ENCODE measurements around the gene NHLH1. TPM values are rescaled to one million over a fixed set of nuclear protein-coding genes. Genes with fewer than 3 reads are reported as not detected.

NHLH1 gene
- total and polyA plus RNA-seq, 3 donors from 2014 or later, result 0.20 to 0.63 (median 0.37) TPM

DNA sequence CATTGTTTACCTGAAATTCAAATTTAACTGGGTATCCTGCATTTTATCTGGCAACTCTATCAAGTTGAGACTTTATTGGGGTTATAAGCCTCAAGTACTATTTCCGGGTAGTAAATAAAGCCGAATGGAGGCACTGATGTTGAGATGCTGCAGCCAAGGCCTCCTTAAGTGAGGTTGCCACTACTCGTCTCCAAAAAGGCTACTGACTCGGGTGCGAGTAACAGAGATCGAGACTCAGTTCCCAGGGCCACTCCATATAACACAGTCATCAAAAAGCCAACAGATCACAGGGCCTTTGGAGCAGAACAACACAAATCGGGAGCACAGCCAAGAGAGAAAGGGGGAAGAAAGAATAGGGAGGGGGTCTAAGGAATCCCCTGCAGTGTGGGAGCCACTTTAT is 24.3 kb upstream of the NHLH1 start:
- WGBS, 2 donors, result 0% methylated on average over 7 of the region's 7 CpGs
- H3K4me3 ChIP-seq, result peak overlapping the region; percentile 79 to 91

DNA sequence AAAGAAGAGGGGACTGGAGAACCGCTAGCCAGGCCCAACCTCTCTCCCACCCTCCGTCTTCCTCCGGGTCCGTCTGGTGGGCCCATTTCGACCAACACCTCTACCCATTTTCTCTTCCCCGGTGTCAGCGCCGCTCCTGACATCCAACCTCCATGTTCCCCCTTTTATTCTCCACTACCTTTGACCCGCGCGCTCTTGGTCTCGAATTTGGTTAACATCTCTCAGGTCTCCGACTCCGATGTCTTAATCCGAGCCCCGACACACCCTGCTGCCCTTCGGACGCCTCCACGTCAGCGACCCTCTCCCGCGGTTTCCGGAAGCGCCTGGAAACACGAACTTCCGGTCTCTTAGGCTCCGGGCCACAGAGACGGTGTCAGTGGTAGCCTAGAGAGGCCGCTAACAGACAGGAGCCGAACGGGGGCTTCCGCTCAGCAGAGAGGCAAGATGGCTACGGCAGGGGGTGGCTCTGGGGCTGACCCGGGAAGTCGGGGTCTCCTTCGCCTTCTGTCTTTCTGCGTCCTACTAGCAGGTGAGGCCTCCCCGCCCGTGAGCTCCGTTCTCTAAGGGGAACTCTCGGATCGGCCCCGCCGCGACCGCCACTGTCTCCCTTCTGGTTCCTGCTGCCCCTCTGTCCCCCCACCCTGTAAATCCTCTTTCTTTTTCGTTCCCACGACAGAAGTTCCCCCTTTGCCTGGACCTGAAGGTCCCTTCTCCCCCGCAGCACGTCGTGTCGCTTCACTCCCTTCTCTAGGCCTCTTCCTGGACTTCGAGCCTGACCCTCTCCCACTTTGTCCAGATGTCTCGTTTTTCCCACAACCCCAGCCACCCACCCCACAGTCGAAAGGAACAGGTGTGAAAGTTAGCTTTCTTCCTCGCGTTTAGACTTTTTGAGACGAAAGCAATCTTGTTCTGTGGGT is 23.7 kb upstream of the NHLH1 start, which contains the start of the genes COPA and NCSTN:
TSS of gene COPA (minus strand) at position 298 of the 917 bp plus-strand sequence. CDS start at position 218, 80 bp downstream.
TSS of gene NCSTN (plus strand) at position 431 of the 917 bp plus-strand sequence. CDS start at position 445, 14 bp downstream.
- H3K4me3 ChIP-seq, result peak within 1 kb of the TSS; percentile 79 to 91
- TF ChIP-seq POLR2A (IDR thresholded peaks at IDR 0.05), result no peak
- TF ChIP-seq, protein P1, sequence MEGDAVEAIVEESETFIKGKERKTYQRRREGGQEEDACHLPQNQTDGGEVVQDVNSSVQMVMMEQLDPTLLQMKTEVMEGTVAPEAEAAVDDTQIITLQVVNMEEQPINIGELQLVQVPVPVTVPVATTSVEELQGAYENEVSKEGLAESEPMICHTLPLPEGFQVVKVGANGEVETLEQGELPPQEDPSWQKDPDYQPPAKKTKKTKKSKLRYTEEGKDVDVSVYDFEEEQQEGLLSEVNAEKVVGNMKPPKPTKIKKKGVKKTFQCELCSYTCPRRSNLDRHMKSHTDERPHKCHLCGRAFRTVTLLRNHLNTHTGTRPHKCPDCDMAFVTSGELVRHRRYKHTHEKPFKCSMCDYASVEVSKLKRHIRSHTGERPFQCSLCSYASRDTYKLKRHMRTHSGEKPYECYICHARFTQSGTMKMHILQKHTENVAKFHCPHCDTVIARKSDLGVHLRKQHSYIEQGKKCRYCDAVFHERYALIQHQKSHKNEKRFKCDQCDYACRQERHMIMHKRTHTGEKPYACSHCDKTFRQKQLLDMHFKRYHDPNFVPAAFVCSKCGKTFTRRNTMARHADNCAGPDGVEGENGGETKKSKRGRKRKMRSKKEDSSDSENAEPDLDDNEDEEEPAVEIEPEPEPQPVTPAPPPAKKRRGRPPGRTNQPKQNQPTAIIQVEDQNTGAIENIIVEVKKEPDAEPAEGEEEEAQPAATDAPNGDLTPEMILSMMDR (IDR thresholded peaks at IDR 0.05), result peak in 1 of 3 experiments; percentile 26
- no peaks in the 10 kb centered on the region for H3K27me3 ChIP-seq
- peak within 1 kb of the TSS; percentile 77 to 90 for H3K27ac ChIP-seq
- no peaks in the 10 kb centered on the region for H3K9me3 ChIP-seq
- peak; percentile 97 for DNase-seq
- H3K36me3 ChIP-seq (ENCODE audit: low read depth, missing control alignments), result no peaks in the 10 kb centered on the region
- intact Hi-C loops (cut with DNase I; ENCODE audit: low total_unique reads), result no loop called here
- 0% methylated on average over 55 to 58 of the region's 58 CpGs for WGBS, 2 donors
- H3K4me1 ChIP-seq, result peaks cover 9% of the 10 kb centered on the region

More for the DNA sequence above, 24.3 kb upstream of the NHLH1 start:
- intact Hi-C loops (cut with DNase I; ENCODE audit: low total_unique reads), result no loop called here
- no peak for DNase-seq
- H3K36me3 ChIP-seq (ENCODE audit: low read depth, missing control alignments), result no peaks in the 10 kb centered on the region
- no peaks in the 10 kb centered on the region for H3K9me3 ChIP-seq
- H3K27me3 ChIP-seq, result no peaks in the 10 kb centered on the region
- peaks cover 9% of the 10 kb centered on the region for H3K4me1 ChIP-seq
- H3K27ac ChIP-seq, result peak overlapping the region; percentile 77 to 90
- no peak for TF ChIP-seq POLR2A (IDR thresholded peaks at IDR 0.05)

DNA sequence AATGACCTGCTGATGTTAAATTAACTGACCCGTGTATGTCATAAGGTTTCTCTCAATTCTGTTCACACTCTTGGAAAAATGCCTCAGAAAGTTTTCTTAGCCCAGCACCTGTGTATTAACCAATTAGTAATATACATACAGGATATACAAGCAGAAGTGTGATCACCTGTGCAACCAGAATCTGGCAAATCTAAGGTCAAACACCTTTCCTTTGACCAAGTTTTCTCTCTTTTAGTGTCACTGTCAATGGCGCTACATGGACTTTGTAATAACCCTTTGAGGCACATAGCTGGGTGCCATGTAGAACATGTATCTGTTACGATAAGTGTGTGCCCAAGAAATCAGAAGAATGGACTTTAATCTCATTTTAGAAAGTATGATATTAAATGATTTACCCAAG is 22.6 kb upstream of the NHLH1 start:
- no peaks in the 10 kb centered on the region for H3K27me3 ChIP-seq
- no peaks in the 10 kb centered on the region for H3K9me3 ChIP-seq
- H3K36me3 ChIP-seq (ENCODE audit: low read depth, missing control alignments), result no peaks in the 10 kb centered on the region
- DNase-seq, result no peak
- H3K4me3 ChIP-seq, result peak overlapping the region in 1 of 2 donors; percentile 79
- WGBS, 2 donors, result 78 to 79% methylated on average over 3 of the region's 3 CpGs
- no peak overlapping the region for H3K27ac ChIP-seq
- intact Hi-C loops (cut with DNase I; ENCODE audit: low total_unique reads), result no loop called here
- no peak for TF ChIP-seq POLR2A (IDR thresholded peaks at IDR 0.05)
- TF ChIP-seq, protein P1 (IDR thresholded peaks at IDR 0.05), result no peak
- H3K4me1 ChIP-seq, result peaks cover 9% of the 10 kb centered on the region

DNA sequence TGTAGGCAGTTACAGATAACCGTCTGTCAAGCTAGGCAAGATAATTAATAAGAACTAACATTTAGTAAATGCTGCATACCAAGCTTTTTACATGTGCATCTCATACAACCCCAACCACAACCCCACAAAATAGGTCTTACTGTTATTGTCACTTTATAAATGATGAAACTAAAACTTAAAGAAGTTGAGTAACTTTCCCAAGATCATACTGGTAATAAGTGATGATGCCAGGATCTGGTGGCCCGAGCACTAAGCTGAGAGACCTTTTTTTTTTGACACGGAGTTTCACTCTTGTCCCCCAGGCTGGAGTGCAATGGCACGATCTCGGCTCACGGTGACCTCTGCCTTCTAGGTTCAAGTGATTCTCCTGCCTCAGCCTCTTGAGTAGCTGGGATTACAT is 21.9 kb upstream of the NHLH1 start:
- no peak for TF ChIP-seq POLR2A (IDR thresholded peaks at IDR 0.05)
- TF ChIP-seq, protein P1 (IDR thresholded peaks at IDR 0.05), result no peak
- no peak for DNase-seq
- Histone ChIP-seq H3K9me3 (no peaks in the 10 kb centered on the region), H3K4me3 (no peak overlapping the region), H3K27me3 (no peaks in the 10 kb centered on the region), H3K4me1 (peaks cover 9% of the 10 kb centered on the region), H3K27ac (no peak overlapping the region), H3K36me3 (ENCODE audit: low read depth, missing control alignments) (no peaks in the 10 kb centered on the region)
- WGBS, 2 donors, result 92 to 94% methylated on average over 6 of the region's 6 CpGs
- intact Hi-C loops (cut with DNase I; ENCODE audit: low total_unique reads), result no loop called here

DNA sequence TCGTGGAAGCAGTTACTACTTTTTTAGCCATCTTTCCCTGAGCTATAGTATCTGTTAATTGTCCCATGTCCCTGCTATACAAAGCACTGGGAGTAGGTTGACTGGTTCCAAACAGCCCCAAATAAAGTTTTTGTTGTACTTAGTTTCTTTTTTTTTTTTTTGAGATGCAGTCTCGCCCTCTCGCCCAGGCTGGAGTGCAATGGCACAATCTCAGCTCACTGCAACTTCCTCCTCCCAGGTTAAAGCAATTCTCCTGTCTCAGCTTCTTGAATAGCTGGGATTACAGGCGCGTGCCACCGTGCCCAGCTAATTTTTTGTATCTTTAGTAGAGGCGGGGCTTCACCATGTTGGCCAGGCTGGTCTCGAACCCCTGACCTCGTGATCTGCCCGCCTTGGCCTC is 20.4 kb upstream of the NHLH1 start:
- Histone ChIP-seq H3K27ac (no peak overlapping the region), H3K4me1 (peaks cover 9% of the 10 kb centered on the region), H3K9me3 (no peaks in the 10 kb centered on the region), H3K27me3 (no peaks in the 10 kb centered on the region), H3K36me3 (ENCODE audit: low read depth, missing control alignments) (no peaks in the 10 kb centered on the region), H3K4me3 (no peak overlapping the region)
- 85 to 93% methylated on average over 10 of the region's 10 CpGs for WGBS, 2 donors
- intact Hi-C loops (cut with DNase I; ENCODE audit: low total_unique reads), result no loop called here
- no peak for DNase-seq
- no peak for TF ChIP-seq POLR2A (IDR thresholded peaks at IDR 0.05)
- TF ChIP-seq, protein P1 (IDR thresholded peaks at IDR 0.05), result no peak

Measured in testis (tissue), 3 donors.